ENCODE measurements around the gene KLHL24. TPM values are rescaled to one million over a fixed set of nuclear protein-coding genes. Genes with fewer than 3 reads are reported as not detected.
A peak's percentile ranks its signal among the peaks of the same experiment; 100 is the strongest.
"Not testable (repeated sequence)": the region's sequence is repeated elsewhere in the genome, so short reads cannot be mapped to it uniquely, and the experiment has no call there.

Gene KLHL24
- 2.8 TPM for polyA plus RNA-seq (2012; ENCODE audit: low read depth, missing spikeins)

GRCh38 chr3:183635431-183636220, at the start of gene KLHL24:
KLHL24 (plus strand) TSS chr3:183635623; CDS start chr3:183650357, 14,734 bp downstream.
- FAIRE-seq = peak; percentile 95
- DNase-seq (ENCODE audit: insufficient read length, low spot score) = peak; percentile 83
- TF ChIP-seq POLR2AphosphoS5 (IDR thresholded peaks at IDR 0.05; ENCODE audit: low read depth, low read length) (peak; percentile 60), TAF1 (IDR thresholded peaks at IDR 0.05; ENCODE audit: low read depth, low read length) (no peak), POLR2A (IDR thresholded peaks at IDR 0.05; ENCODE audit: low read depth, low read length) (0 out of 2 replicates have a peak, but pooled peaks have one; percentile 25), POU2F2 (IDR thresholded peaks at IDR 0.05; ENCODE audit: low read depth, low read length) (no peak)

GRCh38 chr3:183586477-183586876, 48.9 kb upstream of the KLHL24 start:
- TF ChIP-seq SPI1 (IDR thresholded peaks at IDR 0.05; ENCODE audit: low read depth, low read length) = no peak
- TF ChIP-seq POLR2AphosphoS5 (IDR thresholded peaks at IDR 0.05; ENCODE audit: low read depth, low read length) = no peak
- no peak for TF ChIP-seq POLR2A (IDR thresholded peaks at IDR 0.05; ENCODE audit: low read depth, low read length)
- no peak for TF ChIP-seq POU2F2 (IDR thresholded peaks at IDR 0.05; ENCODE audit: low read depth, low read length)
- TF ChIP-seq TAF1 (IDR thresholded peaks at IDR 0.05; ENCODE audit: low read depth, low read length) = no peak
- TF ChIP-seq PAX5 (IDR thresholded peaks at IDR 0.05; ENCODE audit: insufficient read depth, low read length, severe bottlenecking) = no peak
- no peak for DNase-seq (ENCODE audit: insufficient read length, low spot score)
- no peak for FAIRE-seq

- no peak for FAIRE-seq
- 0 out of 2 replicates have a peak, but pooled peaks have one; percentile 19 for TF ChIP-seq SPI1 (IDR thresholded peaks at IDR 0.05; ENCODE audit: low read depth, low read length)
- TF ChIP-seq TAF1 (IDR thresholded peaks at IDR 0.05; ENCODE audit: low read depth, low read length) = no peak
- TF ChIP-seq POLR2AphosphoS5 (IDR thresholded peaks at IDR 0.05; ENCODE audit: low read depth, low read length) = no peak
- DNase-seq (ENCODE audit: insufficient read length, low spot score) = no peak
Observed at GRCh38 chr3:183587336-183587735, 48.1 kb upstream of the KLHL24 start.

- FAIRE-seq (no peak), DNase-seq (ENCODE audit: insufficient read length, low spot score) (no peak)
- TF ChIP-seq POLR2A (IDR thresholded peaks at IDR 0.05; ENCODE audit: low read depth, low read length) = no peak
- TF ChIP-seq PAX5 (IDR thresholded peaks at IDR 0.05; ENCODE audit: insufficient read depth, low read length, severe bottlenecking) = no peak
- no peak for TF ChIP-seq TAF1 (IDR thresholded peaks at IDR 0.05; ENCODE audit: low read depth, low read length)
- TF ChIP-seq SPI1 (IDR thresholded peaks at IDR 0.05; ENCODE audit: low read depth, low read length) = no peak
- no peak for TF ChIP-seq POLR2AphosphoS5 (IDR thresholded peaks at IDR 0.05; ENCODE audit: low read depth, low read length)
- no peak for TF ChIP-seq POU2F2 (IDR thresholded peaks at IDR 0.05; ENCODE audit: low read depth, low read length)
Observed at GRCh38 chr3:183590442-183590841, 45.0 kb upstream of the KLHL24 start.

- DNase-seq (ENCODE audit: insufficient read length, low spot score) (peak; percentile 35), FAIRE-seq (peak; percentile 77)
- peak; percentile 91 for TF ChIP-seq SPI1 (IDR thresholded peaks at IDR 0.05; ENCODE audit: low read depth, low read length)
- no peak for TF ChIP-seq TAF1 (IDR thresholded peaks at IDR 0.05; ENCODE audit: low read depth, low read length)
- no peak for TF ChIP-seq PAX5 (IDR thresholded peaks at IDR 0.05; ENCODE audit: insufficient read depth, low read length, severe bottlenecking)
- peak; percentile 97 for TF ChIP-seq POU2F2 (IDR thresholded peaks at IDR 0.05; ENCODE audit: low read depth, low read length)
- TF ChIP-seq POLR2AphosphoS5 (IDR thresholded peaks at IDR 0.05; ENCODE audit: low read depth, low read length) = no peak
Observed at GRCh38 chr3:183591881-183592521, 43.4 kb upstream of the KLHL24 start.

GRCh38 chr3:183592821-183593220, 42.6 kb upstream of the KLHL24 start:
- FAIRE-seq (no peak), DNase-seq (ENCODE audit: insufficient read length, low spot score) (no peak)
- TF ChIP-seq SPI1 (IDR thresholded peaks at IDR 0.05; ENCODE audit: low read depth, low read length) (no peak), POLR2A (IDR thresholded peaks at IDR 0.05; ENCODE audit: low read depth, low read length) (no peak), POU2F2 (IDR thresholded peaks at IDR 0.05; ENCODE audit: low read depth, low read length) (no peak)

- TF ChIP-seq TAF1 (IDR thresholded peaks at IDR 0.05; ENCODE audit: low read depth, low read length) (no peak), POLR2AphosphoS5 (IDR thresholded peaks at IDR 0.05; ENCODE audit: low read depth, low read length) (no peak), POU2F2 (IDR thresholded peaks at IDR 0.05; ENCODE audit: low read depth, low read length) (no peak), POLR2A (IDR thresholded peaks at IDR 0.05; ENCODE audit: low read depth, low read length) (no peak), SPI1 (IDR thresholded peaks at IDR 0.05; ENCODE audit: low read depth, low read length) (no peak), PAX5 (IDR thresholded peaks at IDR 0.05; ENCODE audit: insufficient read depth, low read length, severe bottlenecking) (no peak)
- FAIRE-seq (no peak), DNase-seq (ENCODE audit: insufficient read length, low spot score) (no peak)
Observed at GRCh38 chr3:183594636-183595035, 40.8 kb upstream of the KLHL24 start.

- TF ChIP-seq SPI1 (IDR thresholded peaks at IDR 0.05; ENCODE audit: low read depth, low read length) (no peak), TAF1 (IDR thresholded peaks at IDR 0.05; ENCODE audit: low read depth, low read length) (no peak), PAX5 (IDR thresholded peaks at IDR 0.05; ENCODE audit: insufficient read depth, low read length, severe bottlenecking) (no peak), POLR2AphosphoS5 (IDR thresholded peaks at IDR 0.05; ENCODE audit: low read depth, low read length) (no peak), POU2F2 (IDR thresholded peaks at IDR 0.05; ENCODE audit: low read depth, low read length) (no peak), POLR2A (IDR thresholded peaks at IDR 0.05; ENCODE audit: low read depth, low read length) (no peak)
- DNase-seq (ENCODE audit: insufficient read length, low spot score) (no peak), FAIRE-seq (no peak)
Observed at GRCh38 chr3:183597959-183598358, 37.5 kb upstream of the KLHL24 start.

- not testable (repeated sequence) for FAIRE-seq; DNase-seq (ENCODE audit: insufficient read length, low spot score)
Observed at GRCh38 chr3:183611326-183611725, 24.1 kb upstream of the KLHL24 start.
